Lower leg skin (tissue), 4 donors: ENCODE data around the gene KRTAP9-8. TPM values are rescaled to one million over a fixed set of nuclear protein-coding genes. Genes with fewer than 3 reads are reported as not detected.
"Not testable (repeated sequence)": the region's sequence is repeated elsewhere in the genome, so short reads cannot be mapped to it uniquely, and the experiment has no call there.

ENCODE experiments used
- DNase-seq, 2 donors: peaks; one replicate each; pipeline ENCODE4 v3.0.0-alpha.2; 2019; ENCODE audit warnings: low spot score in 2 of 2
- H3K4me3 ChIP-seq: fragments of 200-600 bp; sonication (generic); 2 replicates; pipeline ENCODE4 v1.5.1; 2017; ENCODE audit warnings: mild to moderate bottlenecking, low read depth; ENCODE audit not compliant: poor library complexity, severe bottlenecking
- POLR2A ChIP-seq, 2 donors: fragments of 450-650 bp; IDR thresholded peaks; one replicate each; pipeline ENCODE4 v1.6.1; 2016 to 2017; ENCODE audit warnings: antibody characterized with exemption in 2 of 2, mild to moderate bottlenecking in 1 of 2, moderate library complexity in 1 of 2
- WGBS, 2 donors: methylation state at CpG; one replicate each; pipeline ENCODE4 v1.1.5; 2018; 5-methylcytosine and 5-hydroxymethylcytosine counted together
- intact Hi-C: fragments of 100-400 bp; cut with DNase I; formaldehyde crosslinking; loops from one replicate; pipeline ENCODE4 v1.15.0; 2023; ENCODE audit warnings: low total_unique reads
- total RNA-seq, 4 donors: library from RNA; depleted of rRNA; stranded (reverse); fragments of >200 nt; gene quantifications; one replicate each; pipeline ENCODE4 v1.1.0, GENCODE V29; 2016
- TF ChIP-seq, protein P1 (sequence below), 3 donors: fragments of 450-650 bp; IDR thresholded peaks; one replicate each; pipeline ENCODE4 v1.5.1; 2016; ENCODE audit warnings: antibody characterized with exemption in 3 of 3, mild to moderate bottlenecking in 3 of 3, moderate library complexity in 2 of 3

KRTAP9-8 gene
- total RNA-seq, 4 donors from 2014 or later: 0.47 to 120 (median 0.97) TPM; not detected in 1

DNA sequence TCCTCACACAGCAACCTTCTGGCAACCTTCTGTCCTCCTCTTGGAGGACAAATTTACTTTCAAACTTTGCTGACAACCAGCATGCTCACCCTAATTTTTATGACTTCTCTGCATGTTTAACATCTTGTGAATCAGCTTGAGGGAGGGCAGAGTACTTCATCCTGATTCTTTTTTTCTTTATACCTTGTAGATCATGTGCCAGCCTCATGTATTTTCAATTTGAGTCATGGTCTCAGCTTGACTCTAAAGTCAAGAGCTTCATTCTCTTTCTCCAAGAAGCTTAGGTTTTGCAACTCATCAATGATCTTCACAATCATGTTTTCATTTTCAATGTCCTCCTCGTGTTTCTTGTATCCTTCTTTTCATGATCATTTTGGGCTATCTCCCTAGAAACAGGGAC, 34.1 kb downstream of the KRTAP9-8 start:
- no peak overlapping the region for H3K4me3 ChIP-seq
- 63% methylated on average over 1 of the region's 1 CpG; no CpG with 5 or more reads in 1 of the 2 donors for WGBS, 2 donors
- intact Hi-C loops: no loop called here
- no peak for TF ChIP-seq POLR2A (IDR thresholded peaks at IDR 0.05)
- TF ChIP-seq, protein P1, sequence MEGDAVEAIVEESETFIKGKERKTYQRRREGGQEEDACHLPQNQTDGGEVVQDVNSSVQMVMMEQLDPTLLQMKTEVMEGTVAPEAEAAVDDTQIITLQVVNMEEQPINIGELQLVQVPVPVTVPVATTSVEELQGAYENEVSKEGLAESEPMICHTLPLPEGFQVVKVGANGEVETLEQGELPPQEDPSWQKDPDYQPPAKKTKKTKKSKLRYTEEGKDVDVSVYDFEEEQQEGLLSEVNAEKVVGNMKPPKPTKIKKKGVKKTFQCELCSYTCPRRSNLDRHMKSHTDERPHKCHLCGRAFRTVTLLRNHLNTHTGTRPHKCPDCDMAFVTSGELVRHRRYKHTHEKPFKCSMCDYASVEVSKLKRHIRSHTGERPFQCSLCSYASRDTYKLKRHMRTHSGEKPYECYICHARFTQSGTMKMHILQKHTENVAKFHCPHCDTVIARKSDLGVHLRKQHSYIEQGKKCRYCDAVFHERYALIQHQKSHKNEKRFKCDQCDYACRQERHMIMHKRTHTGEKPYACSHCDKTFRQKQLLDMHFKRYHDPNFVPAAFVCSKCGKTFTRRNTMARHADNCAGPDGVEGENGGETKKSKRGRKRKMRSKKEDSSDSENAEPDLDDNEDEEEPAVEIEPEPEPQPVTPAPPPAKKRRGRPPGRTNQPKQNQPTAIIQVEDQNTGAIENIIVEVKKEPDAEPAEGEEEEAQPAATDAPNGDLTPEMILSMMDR (IDR thresholded peaks at IDR 0.05): no peak
- DNase-seq: no peak

DNA sequence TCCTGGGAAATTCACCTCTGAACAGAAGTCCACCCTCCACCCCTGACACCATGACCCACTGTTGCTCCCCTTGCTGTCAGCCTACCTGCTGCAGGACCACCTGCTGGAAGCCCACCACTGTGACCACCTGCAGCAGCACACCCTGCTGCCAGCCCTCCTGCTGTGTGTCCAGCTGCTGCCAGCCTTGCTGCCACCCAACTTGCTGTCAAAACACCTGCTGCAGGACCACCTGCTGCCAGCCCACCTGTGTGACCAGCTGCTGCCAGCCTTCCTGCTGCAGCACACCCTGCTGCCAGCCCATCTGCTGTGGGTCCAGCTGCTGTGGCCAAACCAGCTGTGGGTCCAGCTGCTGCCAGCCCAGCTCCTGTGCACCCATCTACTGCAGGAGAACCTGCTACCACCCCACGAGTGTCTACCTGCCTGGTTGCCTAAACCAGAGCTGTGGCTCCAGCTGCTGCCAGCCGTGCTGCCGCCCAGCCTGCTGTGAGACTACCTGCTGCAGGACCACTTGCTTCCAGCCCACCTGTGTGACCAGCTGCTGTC, 37.9 kb downstream of the KRTAP9-8 start, which contains the start of gene KRTAP9-7:
Gene KRTAP9-7, plus strand, starts transcription at position 51 of the 543 bp plus-strand sequence. Its CDS starts 0 bp downstream, at position 51.
- intact Hi-C loops, DNase-seq, H3K4me3 ChIP-seq: not testable (repeated sequence)
- 84 to 94% methylated on average over 2 to 3 of the region's 3 CpGs for WGBS, 2 donors

DNA sequence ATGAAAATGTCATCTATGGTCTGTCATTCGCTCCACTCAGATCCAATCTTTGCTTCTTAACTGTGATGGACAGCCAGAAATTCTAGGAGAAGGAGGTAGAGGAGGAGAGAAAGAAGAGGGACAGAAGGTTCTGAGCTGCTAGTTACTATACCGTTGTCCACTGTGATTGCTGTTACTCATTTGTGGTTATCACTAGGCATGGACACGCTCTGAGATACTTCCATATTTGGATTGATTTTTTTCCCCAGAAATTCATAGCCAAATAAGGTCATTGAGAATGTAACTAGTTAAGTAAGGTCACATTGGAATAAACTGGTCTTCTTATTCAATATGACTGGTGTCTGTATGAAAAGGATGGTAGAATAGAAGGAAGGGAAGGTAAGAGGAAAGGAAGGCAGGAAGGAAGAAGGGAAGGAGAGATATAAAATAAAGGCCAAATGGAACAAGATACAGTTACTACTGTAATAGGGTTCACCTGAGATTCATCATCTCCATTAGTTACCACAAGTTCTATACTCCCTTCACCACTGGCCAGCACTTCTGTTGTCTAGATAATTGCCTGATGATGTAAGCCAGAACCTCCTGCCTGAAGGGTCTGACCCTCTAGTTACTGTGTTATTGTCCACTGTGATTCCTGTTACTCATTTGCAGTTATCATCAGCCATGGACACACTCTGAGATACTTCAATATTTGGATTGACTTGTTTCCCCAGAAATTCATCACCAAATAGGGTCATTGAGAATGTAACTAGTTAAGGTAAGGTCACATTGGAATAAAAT, 40.6 kb downstream of the KRTAP9-8 start:
- intact Hi-C loops: no loop called here

DNA sequence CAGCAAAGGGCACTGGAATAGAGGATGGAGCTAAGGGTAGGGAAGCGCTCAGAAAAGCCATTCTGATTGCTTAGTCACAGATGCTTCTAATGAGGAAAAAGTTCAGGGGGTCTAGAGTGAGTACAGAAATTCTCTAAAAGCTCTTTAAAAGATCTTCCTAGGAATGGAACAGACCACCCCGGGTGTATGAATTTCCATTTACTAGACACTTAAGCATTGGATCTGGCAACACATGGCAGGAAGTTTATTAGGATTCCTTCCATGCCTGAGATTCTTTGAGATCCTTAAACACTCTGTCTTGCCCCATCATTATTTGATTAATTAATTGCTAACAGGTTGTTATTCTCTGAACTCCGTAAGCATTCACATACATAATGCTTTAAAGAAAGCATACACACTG, 46.2 kb downstream of the KRTAP9-8 start:
- DNase-seq: no peak
- H3K4me3 ChIP-seq: no peak overlapping the region
- intact Hi-C loops: no loop called here
- TF ChIP-seq, protein P1 (IDR thresholded peaks at IDR 0.05): no peak
- no peak for TF ChIP-seq POLR2A (IDR thresholded peaks at IDR 0.05)
- 48 to 51% methylated on average over 3 of the region's 3 CpGs for WGBS, 2 donors

More for the DNA sequence above, 40.6 kb downstream of the KRTAP9-8 start:
- no peak for DNase-seq
- TF ChIP-seq, protein P1 (IDR thresholded peaks at IDR 0.05): no peak
- no peak for TF ChIP-seq POLR2A (IDR thresholded peaks at IDR 0.05)
- no peak overlapping the region for H3K4me3 ChIP-seq
- 90 to 92% methylated on average over 3 of the region's 3 CpGs for WGBS, 2 donors

DNA sequence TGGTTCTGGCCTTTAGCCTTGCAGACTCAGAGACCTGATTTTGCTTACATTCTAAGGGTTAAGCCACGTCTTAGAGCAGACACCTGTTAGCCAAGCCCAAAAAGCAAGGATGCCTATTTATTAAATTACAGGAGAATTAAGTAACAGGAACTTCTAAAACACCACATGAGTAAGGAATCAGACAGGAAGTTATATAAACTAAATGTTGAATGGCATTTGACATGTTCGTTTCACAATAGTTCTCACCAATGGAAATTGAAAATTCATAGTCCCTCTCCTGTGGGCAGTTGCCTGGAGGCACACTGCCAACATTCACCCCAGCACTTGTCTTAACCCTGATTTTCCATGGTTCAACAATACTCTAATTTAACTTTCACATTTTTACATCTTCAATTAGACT, 46.7 kb downstream of the KRTAP9-8 start:
- intact Hi-C loops: no loop called here
- DNase-seq: no peak
- TF ChIP-seq, protein P1 (IDR thresholded peaks at IDR 0.05): no peak
- no peak for TF ChIP-seq POLR2A (IDR thresholded peaks at IDR 0.05)
- 35 to 55% methylated on average over 2 of the region's 2 CpGs for WGBS, 2 donors
- no peak overlapping the region for H3K4me3 ChIP-seq

DNA sequence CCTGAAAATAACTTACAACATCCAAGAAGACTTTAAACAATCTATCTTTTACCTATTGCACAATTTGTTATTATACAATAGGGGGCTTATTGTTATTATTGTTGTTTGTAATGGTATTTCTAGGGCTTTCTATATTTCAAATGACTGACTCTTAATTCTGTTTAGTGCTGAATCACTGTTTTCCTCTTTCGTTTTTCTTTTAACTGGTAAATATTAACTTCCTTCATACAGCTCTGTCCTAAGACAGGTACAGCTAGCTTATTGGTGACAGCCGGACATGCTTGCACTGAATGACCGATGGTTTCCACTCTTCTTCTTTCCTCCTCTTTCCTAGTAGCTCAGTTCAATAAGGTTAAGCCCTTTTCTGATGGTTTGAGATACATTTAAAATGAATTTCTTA, 49.3 kb downstream of the KRTAP9-8 start:
- intact Hi-C loops: no loop called here

More for the DNA sequence above, 49.3 kb downstream of the KRTAP9-8 start:
- DNase-seq: no peak
- H3K4me3 ChIP-seq: no peak overlapping the region
- WGBS, 2 donors: 88 to 90% methylated on average over 3 of the region's 3 CpGs
- TF ChIP-seq POLR2A (IDR thresholded peaks at IDR 0.05): no peak
- TF ChIP-seq, protein P1 (IDR thresholded peaks at IDR 0.05): no peak
